HG02885 (cell line): ENCODE measurements around the gene SETD1A.
A peak's percentile ranks its signal among the peaks of the same experiment; 100 is the strongest.

Experiments
- ATAC-seq: cut with Tn5 transposase; IDR thresholded peaks from one replicate; pipeline ENCODE4 v1.9.1; 2021; ENCODE audit warnings: mild to moderate bottlenecking; ENCODE audit not compliant: unreplicated experiment, poor library complexity

SETD1A gene

GRCh38 chr16:30951750-30952149 is 5.8 kb upstream of the SETD1A start:
- no peak for ATAC-seq

GRCh38 chr16:30953111-30953510 is 4.4 kb upstream of the SETD1A start:
- no peak for ATAC-seq

- ATAC-seq = no peak
Observed at GRCh38 chr16:30953511-30954124, 3.9 kb upstream of the SETD1A start.

- no peak for ATAC-seq
Observed at GRCh38 chr16:30954993-30955392, 2.6 kb upstream of the SETD1A start.

- peak; percentile 53 for ATAC-seq
Observed at GRCh38 chr16:30956601-30957455, 726 bp upstream of the SETD1A start.

- ATAC-seq = peak; percentile 30
Observed at GRCh38 chr16:30958175-30959079, 873 bp downstream of the SETD1A start.

GRCh38 chr16:30961384-30961783 is 3.8 kb downstream of the SETD1A start:
- ATAC-seq = no peak

- ATAC-seq = no peak
Observed at GRCh38 chr16:30963925-30964511, 6.5 kb downstream of the SETD1A start.

- no peak for ATAC-seq
Observed at GRCh38 chr16:30964574-30965226, 7.1 kb downstream of the SETD1A start.

GRCh38 chr16:30965436-30965835 is 7.9 kb downstream of the SETD1A start:
- no peak for ATAC-seq

GRCh38 chr16:30966033-30966619 is 8.6 kb downstream of the SETD1A start:
- ATAC-seq = no peak

GRCh38 chr16:30967795-30968194 is 10.2 kb downstream of the SETD1A start:
- no peak for ATAC-seq

- no peak for ATAC-seq
Observed at GRCh38 chr16:30969246-30969842, 11.8 kb downstream of the SETD1A start.

GRCh38 chr16:30971298-30971697 is 13.7 kb downstream of the SETD1A start:
- no peak for ATAC-seq

- no peak for ATAC-seq
Observed at GRCh38 chr16:30972872-30973271, 15.3 kb downstream of the SETD1A start.

- no peak for ATAC-seq
Observed at GRCh38 chr16:30974348-30974747, 16.8 kb downstream of the SETD1A start.

- no peak for ATAC-seq
Observed at GRCh38 chr16:30976486-30976885, 18.9 kb downstream of the SETD1A start.

GRCh38 chr16:30977502-30977901 is 19.9 kb downstream of the SETD1A start:
- no peak for ATAC-seq
